ENCODE measurements around the gene SMARCA5.

Gene SMARCA5

DNA sequence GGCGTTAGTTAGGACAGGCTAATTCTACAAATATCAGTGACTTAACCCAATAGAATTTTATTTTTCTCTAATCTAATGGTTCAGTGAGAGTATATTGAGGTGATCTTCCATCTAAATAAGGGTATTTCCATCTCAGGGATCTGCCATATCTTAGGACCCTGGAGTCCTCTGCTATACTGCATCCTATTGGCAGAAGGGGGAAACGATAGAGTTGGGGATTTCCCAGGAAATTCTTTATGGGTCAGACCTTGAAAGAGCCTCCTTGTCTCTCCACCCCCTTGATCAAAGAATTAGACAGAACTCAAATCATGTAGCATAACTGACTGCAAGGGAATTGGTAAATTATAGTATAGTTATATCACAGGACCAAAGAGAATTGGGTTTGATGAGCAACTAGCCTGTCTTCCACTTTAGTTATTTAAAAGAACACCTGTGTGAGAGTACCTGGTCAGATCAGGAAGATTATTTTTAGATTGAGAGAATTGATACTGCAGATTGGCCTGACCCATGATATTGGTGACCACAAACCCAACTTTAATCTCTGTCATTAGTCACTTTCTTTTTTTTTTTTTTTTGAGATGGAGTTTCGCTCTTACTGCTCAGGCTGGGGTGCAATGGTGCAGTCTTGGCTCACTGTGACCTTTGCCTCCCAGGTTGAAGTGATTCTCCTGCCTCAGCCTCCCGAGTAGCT is 25.6 kb downstream of the SMARCA5 start:
- DNase-seq (ENCODE audit: low read depth) = no peak
- no peak overlapping the region for H3K4me3 ChIP-seq (ENCODE audit: low read depth, low read length)
- TF ChIP-seq, protein P1, sequence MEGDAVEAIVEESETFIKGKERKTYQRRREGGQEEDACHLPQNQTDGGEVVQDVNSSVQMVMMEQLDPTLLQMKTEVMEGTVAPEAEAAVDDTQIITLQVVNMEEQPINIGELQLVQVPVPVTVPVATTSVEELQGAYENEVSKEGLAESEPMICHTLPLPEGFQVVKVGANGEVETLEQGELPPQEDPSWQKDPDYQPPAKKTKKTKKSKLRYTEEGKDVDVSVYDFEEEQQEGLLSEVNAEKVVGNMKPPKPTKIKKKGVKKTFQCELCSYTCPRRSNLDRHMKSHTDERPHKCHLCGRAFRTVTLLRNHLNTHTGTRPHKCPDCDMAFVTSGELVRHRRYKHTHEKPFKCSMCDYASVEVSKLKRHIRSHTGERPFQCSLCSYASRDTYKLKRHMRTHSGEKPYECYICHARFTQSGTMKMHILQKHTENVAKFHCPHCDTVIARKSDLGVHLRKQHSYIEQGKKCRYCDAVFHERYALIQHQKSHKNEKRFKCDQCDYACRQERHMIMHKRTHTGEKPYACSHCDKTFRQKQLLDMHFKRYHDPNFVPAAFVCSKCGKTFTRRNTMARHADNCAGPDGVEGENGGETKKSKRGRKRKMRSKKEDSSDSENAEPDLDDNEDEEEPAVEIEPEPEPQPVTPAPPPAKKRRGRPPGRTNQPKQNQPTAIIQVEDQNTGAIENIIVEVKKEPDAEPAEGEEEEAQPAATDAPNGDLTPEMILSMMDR (IDR thresholded peaks at IDR 0.05; ENCODE audit: low read depth, low read length) = no peak
- TF ChIP-seq MYC (IDR thresholded peaks at IDR 0.05; ENCODE audit: low read depth, low read length) (no peak), MAX (IDR thresholded peaks at IDR 0.05; ENCODE audit: low read depth, low read length) (no peak), POLR2A (IDR thresholded peaks at IDR 0.05; ENCODE audit: extremely low read depth, insufficient read length) (no peak)

DNA sequence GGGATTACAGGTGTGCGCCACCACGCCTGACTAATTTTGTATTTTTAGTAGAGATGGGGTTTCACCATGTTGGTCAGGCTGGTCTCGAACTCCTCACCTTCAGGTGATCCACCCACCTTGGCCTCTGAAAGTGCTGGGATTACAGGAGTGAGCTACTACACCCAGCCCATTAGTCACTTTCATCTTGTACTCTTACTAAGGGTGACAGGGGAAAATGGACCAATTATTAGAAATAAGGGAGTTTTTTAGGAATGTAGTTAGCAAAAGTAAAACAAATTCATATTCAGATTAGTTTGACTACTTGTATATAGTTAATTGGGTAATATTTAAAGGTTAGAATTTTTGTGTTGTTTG is 26.1 kb downstream of the SMARCA5 start:
- no peak overlapping the region for H3K4me3 ChIP-seq (ENCODE audit: low read depth, low read length)
- DNase-seq (ENCODE audit: low read depth) = no peak
- TF ChIP-seq, protein P1 (IDR thresholded peaks at IDR 0.05; ENCODE audit: low read depth, low read length) = no peak
- no peak for TF ChIP-seq MAX (IDR thresholded peaks at IDR 0.05; ENCODE audit: low read depth, low read length)
- TF ChIP-seq MYC (IDR thresholded peaks at IDR 0.05; ENCODE audit: low read depth, low read length) = no peak
- TF ChIP-seq POLR2A (IDR thresholded peaks at IDR 0.05; ENCODE audit: extremely low read depth, insufficient read length) = no peak

DNA sequence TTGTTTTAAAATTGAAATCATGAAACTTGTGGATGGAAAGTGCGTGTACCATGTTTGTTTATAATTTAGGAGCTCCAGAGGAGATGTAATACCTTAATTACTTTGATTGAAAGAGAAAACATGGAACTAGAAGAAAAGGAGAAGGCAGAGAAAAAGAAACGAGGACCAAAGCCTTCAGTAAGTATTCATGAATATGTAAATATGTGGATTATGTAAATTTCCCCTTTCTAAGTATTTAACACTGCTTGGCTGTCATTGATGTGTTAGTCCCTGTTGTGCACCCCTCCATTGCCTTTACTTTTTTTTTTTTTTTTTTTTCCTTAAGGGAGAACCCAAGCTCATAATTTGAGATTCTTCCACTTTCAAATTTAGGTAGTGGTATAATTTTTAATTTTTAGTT is 36.4 kb downstream of the SMARCA5 start:
- no peak for TF ChIP-seq MAX (IDR thresholded peaks at IDR 0.05; ENCODE audit: low read depth, low read length)
- TF ChIP-seq POLR2A (IDR thresholded peaks at IDR 0.05; ENCODE audit: extremely low read depth, insufficient read length) = no peak
- TF ChIP-seq MYC (IDR thresholded peaks at IDR 0.05; ENCODE audit: low read depth, low read length) = no peak
- TF ChIP-seq, protein P1 (IDR thresholded peaks at IDR 0.05; ENCODE audit: low read depth, low read length) = no peak
- no peak for DNase-seq (ENCODE audit: low read depth)

DNA sequence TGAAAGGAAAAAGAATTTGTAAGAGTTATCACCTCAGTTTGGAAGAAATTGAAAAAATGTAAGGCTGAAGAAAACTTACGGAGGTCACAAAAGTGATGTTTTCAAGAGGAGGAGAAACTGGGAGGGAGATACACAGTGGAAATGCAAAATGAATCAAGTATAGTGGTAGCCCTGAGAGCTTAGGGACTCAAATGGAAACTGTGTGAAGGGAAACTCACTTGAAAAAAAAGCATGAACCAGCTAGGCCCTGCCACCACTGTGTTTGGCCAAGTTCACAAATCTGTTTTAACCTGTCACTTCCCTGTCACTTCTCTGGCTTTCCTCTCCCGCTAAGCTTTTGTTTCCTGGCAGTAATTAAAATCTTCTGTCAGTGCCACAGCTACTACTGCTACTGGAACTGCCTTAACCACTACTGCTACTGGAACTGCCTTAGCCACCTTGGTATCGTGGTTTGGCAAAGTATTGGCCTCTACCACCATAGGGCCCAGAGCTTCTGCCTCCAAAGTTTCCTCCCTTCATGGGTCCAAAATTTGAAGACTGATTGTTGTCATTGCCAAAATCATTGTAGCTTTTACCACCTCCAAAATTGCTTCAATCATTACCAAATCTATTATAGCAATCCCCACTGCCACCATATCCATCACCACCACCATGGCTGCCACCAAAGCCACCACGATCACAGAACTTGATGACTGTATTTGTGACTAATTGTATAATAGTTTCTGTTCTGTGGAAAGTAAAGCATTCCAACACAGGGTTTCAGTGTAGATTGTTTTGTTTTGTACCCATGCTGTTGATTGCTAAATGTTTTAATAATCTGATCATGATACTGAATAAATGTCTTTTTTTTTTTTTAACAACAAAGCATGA is 41.5 kb downstream of the SMARCA5 start:
- no peak overlapping the region for H3K4me3 ChIP-seq (ENCODE audit: low read depth, low read length)
- no peak for DNase-seq (ENCODE audit: low read depth)

More for the DNA sequence above, 36.4 kb downstream of the SMARCA5 start:
- no peak overlapping the region for H3K4me3 ChIP-seq (ENCODE audit: low read depth, low read length)

GRCh38 chr4:143555676-143556075 is 42.2 kb downstream of the SMARCA5 start:
- H3K4me3 ChIP-seq (ENCODE audit: low read depth, low read length) = no peak overlapping the region
- DNase-seq (ENCODE audit: low read depth) = no peak
- TF ChIP-seq POLR2A (IDR thresholded peaks at IDR 0.05; ENCODE audit: extremely low read depth, insufficient read length) = no peak
- no peak for TF ChIP-seq MYC (IDR thresholded peaks at IDR 0.05; ENCODE audit: low read depth, low read length)
- no peak for TF ChIP-seq MAX (IDR thresholded peaks at IDR 0.05; ENCODE audit: low read depth, low read length)
- TF ChIP-seq, protein P1 (IDR thresholded peaks at IDR 0.05; ENCODE audit: low read depth, low read length) = no peak

More for the DNA sequence above, 41.5 kb downstream of the SMARCA5 start:
- no peak for TF ChIP-seq POLR2A (IDR thresholded peaks at IDR 0.05; ENCODE audit: extremely low read depth, insufficient read length)

DNA sequence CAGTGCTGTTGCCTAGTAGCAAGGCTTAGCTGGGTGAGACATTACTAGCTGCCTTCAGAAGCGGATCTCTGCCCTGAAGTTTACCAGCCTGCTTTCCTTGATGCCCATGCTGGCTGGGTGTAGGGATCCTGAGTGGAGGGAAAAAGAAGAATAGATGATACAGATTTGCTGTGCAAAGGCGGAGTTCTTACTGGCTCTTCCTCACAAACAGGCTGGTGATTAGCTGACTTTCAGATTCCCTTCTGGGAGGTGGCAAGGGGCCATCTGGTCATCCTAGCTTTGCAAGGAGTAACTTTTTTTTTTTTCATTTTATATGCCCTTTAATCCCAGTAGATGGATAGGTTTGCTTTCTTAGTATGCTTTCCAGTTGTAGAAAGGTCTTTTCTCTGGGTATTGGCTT is 44.8 kb downstream of the SMARCA5 start:
- no peak overlapping the region for H3K4me3 ChIP-seq (ENCODE audit: low read depth, low read length)
- DNase-seq (ENCODE audit: low read depth) = no peak
- TF ChIP-seq MAX (IDR thresholded peaks at IDR 0.05; ENCODE audit: low read depth, low read length) (no peak), POLR2A (IDR thresholded peaks at IDR 0.05; ENCODE audit: extremely low read depth, insufficient read length) (no peak), MYC (IDR thresholded peaks at IDR 0.05; ENCODE audit: low read depth, low read length) (no peak)
- TF ChIP-seq, protein P1 (IDR thresholded peaks at IDR 0.05; ENCODE audit: low read depth, low read length) = no peak
